PC-3 (cell line): Measurements from ENCODE around the gene MTF1. TPM values are rescaled to one million over a fixed set of nuclear protein-coding genes. Genes with fewer than 3 reads are reported as not detected.
"Not testable (repeated sequence)": the region's sequence is repeated elsewhere in the genome, so short reads cannot be mapped to it uniquely, and the experiment has no call there.

Source experiments
- ATAC-seq: fragments of 200-7000 bp; cut with Tn5 transposase; 2 replicates; pipeline ENCODE4 v1.9.1; 2020; ENCODE audit warnings: mild to moderate bottlenecking, moderate library complexity
- BruUV-seq: library from RNA; stranded (reverse); fragments of 400-500 nt; replicated peaks from 2 replicates; lab custom pipeline; 2021; lab: Mats Ljungman, UMichigan
- CTCF ChIA-PET: fragments of 300-600 bp; sonication (Branson Sonifier 250); formaldehyde crosslinking; loops from one replicate; lab custom pipeline; 2022; ENCODE audit warnings: antibody characterized with exemption; lab: Charles Lee
- POLR2A ChIA-PET: fragments of 300-600 bp; sonication (Branson Sonifier 250); formaldehyde crosslinking; loops from one replicate; lab custom pipeline; 2022; ENCODE audit warnings: antibody characterized with exemption; ENCODE audit not compliant: unreplicated experiment; lab: Charles Lee
- DNase-seq: peaks from one replicate; pipeline ENCODE4 v3.0.0-alpha.2; 2015
- H2AFZ ChIP-seq: fragments of 300-600 bp; sonication (generic); 2 replicates; pipeline ENCODE4 v1.6.0; 2016; ENCODE audit warnings: antibody characterized with exemption, low read length
- H3F3A ChIP-seq: fragments of 300-600 bp; sonication (generic); one replicate; pipeline ENCODE4 v1.6.0; 2017; ENCODE audit warnings: antibody characterized with exemption, low read length, control low read depth, mild to moderate bottlenecking; ENCODE audit not compliant: unreplicated experiment
- H3K27ac ChIP-seq: fragments of 300-600 bp; sonication (generic); 2 replicates; pipeline ENCODE4 v1.5.1; 2016; ENCODE audit warnings: mild to moderate bottlenecking, low read length
- H3K27me3 ChIP-seq: fragments of 300-600 bp; sonication (generic); 2 replicates; pipeline ENCODE4 v1.6.1; 2016; ENCODE audit warnings: low read length, mixed read lengths
- H3K36me3 ChIP-seq: fragments of 300-600 bp; sonication (generic); 2 replicates; pipeline ENCODE4 v1.6.1; 2016; ENCODE audit warnings: low read depth, mixed run types, low read length, mixed read lengths
- H3K4me1 ChIP-seq: fragments of 300-600 bp; sonication (generic); 2 replicates; pipeline ENCODE4 v1.5.1; 2016; ENCODE audit warnings: low read length; ENCODE audit not compliant: insufficient read depth
- H3K4me2 ChIP-seq: fragments of 300-600 bp; sonication (generic); 2 replicates; pipeline ENCODE4 v1.6.0; 2016; ENCODE audit warnings: low read length
- H3K4me3 ChIP-seq: fragments of 300-600 bp; sonication (generic); 2 replicates; pipeline ENCODE4 v1.5.1; 2016; ENCODE audit warnings: mild to moderate bottlenecking, low read length, mixed read lengths
- H3K79me2 ChIP-seq: fragments of 300-600 bp; sonication (generic); 2 replicates; pipeline ENCODE4 v1.6.1; 2017; ENCODE audit warnings: low read length, mixed read lengths
- H3K9ac ChIP-seq: fragments of 300-600 bp; sonication (generic); 2 replicates; pipeline ENCODE4 v1.6.0; 2016; ENCODE audit warnings: mild to moderate bottlenecking, low read length
- H3K9me2 ChIP-seq: fragments of 300-600 bp; sonication (generic); replicated peaks from 2 replicates; pipeline ENCODE4 v1.6.1; 2016; ENCODE audit warnings: mixed run types, low read length, mixed read lengths
- H3K9me3 ChIP-seq: fragments of 300-600 bp; sonication (generic); 2 replicates; pipeline ENCODE4 v1.6.1; 2016; ENCODE audit warnings: low read length, mixed read lengths
- H4K20me1 ChIP-seq: fragments of 300-600 bp; sonication (generic); 2 replicates; pipeline ENCODE4 v1.6.1; 2016; ENCODE audit warnings: low read length, mixed read lengths
- EZH2 ChIP-seq: fragments of 300-600 bp; sonication (generic); IDR thresholded peaks from one replicate; pipeline ENCODE4 v1.6.1; 2017; ENCODE audit warnings: antibody characterized with exemption, mild to moderate bottlenecking, low read length; ENCODE audit not compliant: unreplicated experiment
- EZH2phosphoT487 ChIP-seq: fragments of 300-600 bp; sonication (generic); IDR thresholded peaks from 2 replicates; pipeline ENCODE4 v1.6.1; 2018; ENCODE audit warnings: mild to moderate bottlenecking, antibody characterized with exemption, low read length, borderline replicate concordance
- intact Hi-C: fragments of 100-400 bp; cut with micrococcal nuclease; formaldehyde crosslinking; loops from 2 replicates; pipeline ENCODE4 v1.9.0; 2023
- total RNA-seq: library from RNA; depleted of rRNA; stranded (reverse); fragments of >200 nt; gene quantifications from 2 replicates; pipeline ENCODE4 v1.2.3, GENCODE V29; 2014
- TF ChIP-seq, protein P1 (sequence below): fragments of 300-600 bp; sonication (generic); conservative IDR thresholded peaks from 2 replicates; pipeline ENCODE4 v1.5.1; 2017; ENCODE audit warnings: antibody characterized with exemption, low read depth, mild to moderate bottlenecking, low read length

Gene MTF1
- total RNA-seq, 1 experiment from 2014 or later, result 5.4 TPM

DNA sequence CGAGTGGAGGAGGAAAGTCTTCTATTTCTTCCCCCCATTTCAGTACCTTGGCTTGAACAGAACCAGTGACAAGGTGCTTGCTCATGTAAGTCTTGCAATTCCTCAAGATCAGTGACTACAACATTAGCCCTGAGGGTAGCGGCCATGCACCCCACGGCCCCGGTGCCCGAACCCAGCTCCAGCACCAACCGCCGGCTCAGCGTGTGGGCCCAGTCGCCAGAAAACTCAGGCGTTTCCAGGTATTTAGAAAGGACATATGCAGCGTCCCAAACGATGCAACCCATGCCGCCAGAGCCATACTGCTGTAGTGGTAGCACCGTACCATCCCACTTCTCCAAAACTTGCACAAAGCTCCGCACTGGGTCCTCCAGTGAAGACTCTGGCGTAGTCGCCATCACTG, 76.9 kb downstream of the MTF1 start:
- DNase-seq, result no peak
- H3K4me1 ChIP-seq, result no peaks in the 10 kb centered on the region
- no peak for ATAC-seq
- H3K27ac ChIP-seq, result no peak overlapping the region
- no peaks in the 10 kb centered on the region for H3F3A ChIP-seq
- no peaks in the 10 kb centered on the region for H3K36me3 ChIP-seq
- H3K4me3 ChIP-seq, result no peak overlapping the region
- no peaks in the 10 kb centered on the region for H3K79me2 ChIP-seq
- H3K9me2 ChIP-seq, result no peaks in the 10 kb centered on the region
- TF ChIP-seq, protein P1, sequence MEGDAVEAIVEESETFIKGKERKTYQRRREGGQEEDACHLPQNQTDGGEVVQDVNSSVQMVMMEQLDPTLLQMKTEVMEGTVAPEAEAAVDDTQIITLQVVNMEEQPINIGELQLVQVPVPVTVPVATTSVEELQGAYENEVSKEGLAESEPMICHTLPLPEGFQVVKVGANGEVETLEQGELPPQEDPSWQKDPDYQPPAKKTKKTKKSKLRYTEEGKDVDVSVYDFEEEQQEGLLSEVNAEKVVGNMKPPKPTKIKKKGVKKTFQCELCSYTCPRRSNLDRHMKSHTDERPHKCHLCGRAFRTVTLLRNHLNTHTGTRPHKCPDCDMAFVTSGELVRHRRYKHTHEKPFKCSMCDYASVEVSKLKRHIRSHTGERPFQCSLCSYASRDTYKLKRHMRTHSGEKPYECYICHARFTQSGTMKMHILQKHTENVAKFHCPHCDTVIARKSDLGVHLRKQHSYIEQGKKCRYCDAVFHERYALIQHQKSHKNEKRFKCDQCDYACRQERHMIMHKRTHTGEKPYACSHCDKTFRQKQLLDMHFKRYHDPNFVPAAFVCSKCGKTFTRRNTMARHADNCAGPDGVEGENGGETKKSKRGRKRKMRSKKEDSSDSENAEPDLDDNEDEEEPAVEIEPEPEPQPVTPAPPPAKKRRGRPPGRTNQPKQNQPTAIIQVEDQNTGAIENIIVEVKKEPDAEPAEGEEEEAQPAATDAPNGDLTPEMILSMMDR, result no peak
- TF ChIP-seq EZH2 (no peak), EZH2phosphoT487 (no peak)
- no peak overlapping the region for H3K9ac ChIP-seq
- intact Hi-C loops, result no loop called here
- BruUV-seq, result no TSS peak
- no peaks in the 10 kb centered on the region for H3K9me3 ChIP-seq
- CTCF ChIA-PET, result no interaction called here
- POLR2A ChIA-PET, result no interaction called here
- no peak overlapping the region for H3K4me2 ChIP-seq
- no peaks in the 10 kb centered on the region for H4K20me1 ChIP-seq
- H3K27me3 ChIP-seq, result peaks cover 11% of the 10 kb centered on the region; the same call in 1 of the 2 replicates
- no peak overlapping the region for H2AFZ ChIP-seq

DNA sequence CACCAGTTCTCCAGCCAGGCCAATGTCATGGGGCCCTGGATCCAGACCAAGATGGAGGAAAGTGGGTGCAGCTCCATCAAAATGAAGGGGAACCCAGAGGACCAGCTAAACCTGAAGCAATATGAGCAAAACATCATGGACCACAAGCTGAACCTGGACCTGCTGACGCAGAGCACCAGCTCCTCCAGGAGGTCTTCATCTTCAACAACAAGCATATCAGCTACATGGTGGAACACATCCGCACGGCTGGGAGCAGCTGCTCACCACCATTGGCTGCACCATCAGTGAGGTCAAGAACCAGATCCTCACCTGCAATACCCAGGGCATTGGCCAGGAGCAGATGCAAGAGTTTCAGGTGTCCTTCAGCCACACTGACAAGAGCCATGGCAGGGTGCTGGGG, 80.7 kb downstream of the MTF1 start:
- H3K4me3 ChIP-seq, result no peak overlapping the region
- TF ChIP-seq EZH2phosphoT487 (no peak), EZH2 (no peak)
- TF ChIP-seq, protein P1, result no peak
- no peaks in the 10 kb centered on the region for H3K36me3 ChIP-seq
- H3K4me2 ChIP-seq, result no peak overlapping the region
- H3K9me3 ChIP-seq, result no peaks in the 10 kb centered on the region
- ChIA-PET POLR2A (no interaction called here), CTCF (no interaction called here)
- no peaks in the 10 kb centered on the region for H3F3A ChIP-seq
- no peak overlapping the region for H2AFZ ChIP-seq
- DNase-seq (no peak), ATAC-seq (no peak)
- H3K27ac ChIP-seq, result no peak overlapping the region
- H4K20me1 ChIP-seq, result no peaks in the 10 kb centered on the region
- H3K79me2 ChIP-seq, result no peaks in the 10 kb centered on the region
- no peak overlapping the region for H3K9ac ChIP-seq
- no peaks in the 10 kb centered on the region for H3K9me2 ChIP-seq
- peaks cover 11% of the 10 kb centered on the region; the same call in 1 of the 2 replicates for H3K27me3 ChIP-seq
- BruUV-seq, result no TSS peak
- intact Hi-C loops, result no loop called here
- no peaks in the 10 kb centered on the region for H3K4me1 ChIP-seq

DNA sequence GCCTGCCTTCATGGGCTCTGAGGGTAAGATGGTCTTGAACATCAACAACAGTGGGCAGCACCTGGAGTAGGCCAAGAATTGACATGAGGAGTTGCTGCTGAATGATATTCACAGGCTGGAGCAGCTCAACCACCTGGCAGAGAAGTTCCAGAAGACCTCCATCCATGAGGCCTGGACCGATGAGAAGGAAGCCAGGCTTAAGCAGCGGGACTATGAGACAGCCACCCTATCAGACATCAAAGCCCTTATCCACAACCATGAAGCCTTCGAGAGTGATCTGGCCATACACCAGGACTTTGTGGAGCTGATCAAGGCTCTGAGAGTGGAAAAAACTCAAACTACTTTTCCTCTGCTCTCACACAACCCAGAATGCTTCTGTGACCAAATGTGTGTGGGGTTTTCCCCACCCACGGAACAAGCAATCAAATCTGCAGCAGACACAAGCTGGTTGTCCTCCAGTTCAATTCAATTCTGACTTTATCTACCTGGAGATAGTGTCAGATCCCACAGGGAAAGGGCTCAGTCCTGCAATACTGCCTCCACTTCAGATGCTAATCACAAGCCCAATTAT, 82.4 kb downstream of the MTF1 start:
- H3K36me3 ChIP-seq, result no peaks in the 10 kb centered on the region
- no peak overlapping the region for H3K9ac ChIP-seq
- no peak overlapping the region for H3K4me3 ChIP-seq
- ATAC-seq (no peak), DNase-seq (no peak)
- TF ChIP-seq EZH2phosphoT487, result no peak
- no peak for TF ChIP-seq EZH2
- TF ChIP-seq, protein P1, result no peak
- H3K79me2 ChIP-seq, result no peaks in the 10 kb centered on the region
- intact Hi-C loops, result no loop called here
- H3K27ac ChIP-seq, result no peak overlapping the region
- H3K9me2 ChIP-seq, result no peaks in the 10 kb centered on the region
- ChIA-PET POLR2A (no interaction called here), CTCF (no interaction called here)
- no peaks in the 10 kb centered on the region for H4K20me1 ChIP-seq
- no peaks in the 10 kb centered on the region for H3K4me1 ChIP-seq
- H2AFZ ChIP-seq, result no peak overlapping the region
- no peak overlapping the region for H3K4me2 ChIP-seq
- H3K27me3 ChIP-seq, result peaks cover 8% of the 10 kb centered on the region; the same call in 1 of the 2 replicates
- H3F3A ChIP-seq, result no peaks in the 10 kb centered on the region
- no TSS peak for BruUV-seq
- H3K9me3 ChIP-seq, result no peaks in the 10 kb centered on the region

DNA sequence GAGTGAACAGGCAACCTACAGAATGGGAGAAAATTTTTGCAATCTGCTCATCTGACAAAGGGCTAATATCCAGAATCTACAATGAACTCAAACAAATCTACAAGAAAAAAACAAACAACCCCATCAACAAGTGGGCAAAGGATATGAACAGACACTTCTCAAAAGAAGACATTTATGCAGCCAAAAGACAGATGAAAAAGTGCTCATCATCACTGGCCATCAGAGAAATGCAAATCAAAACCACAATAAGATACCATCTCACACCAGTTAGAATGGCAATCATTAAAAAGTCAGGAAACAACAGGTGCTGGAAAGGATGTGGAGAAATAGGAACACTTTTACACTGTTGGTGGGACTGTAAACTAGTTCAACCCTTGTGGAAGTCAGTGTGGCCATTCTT, 88.0 kb downstream of the MTF1 start:
- H3K79me2 ChIP-seq, BruUV-seq: not testable (repeated sequence)
- CTCF ChIA-PET, result interaction anchor here (0.6 kb wide), 1 partner anchor 47 kb away, joined by 3 read pairs; no protein-coding TSS in a partner anchor

More for the DNA sequence above, 88.0 kb downstream of the MTF1 start:
- POLR2A ChIA-PET, H3K9me2 ChIP-seq, H2AFZ ChIP-seq, H3K4me3 ChIP-seq, H3K4me2 ChIP-seq, H3K9me3 ChIP-seq, H4K20me1 ChIP-seq, H3K9ac ChIP-seq, ATAC-seq, DNase-seq, intact Hi-C loops, H3K4me1 ChIP-seq, H3F3A ChIP-seq, H3K27ac ChIP-seq, H3K36me3 ChIP-seq: not testable (repeated sequence)
- H3K27me3 ChIP-seq, result peaks cover 25% of the 10 kb centered on the region
